GM23248 (cell line): Measurements from ENCODE around the gene MGAT5. TPM values are rescaled to one million over a fixed set of nuclear protein-coding genes. Genes with fewer than 3 reads are reported as not detected.
"Not testable (repeated sequence)": the region's sequence is repeated elsewhere in the genome, so short reads cannot be mapped to it uniquely, and the experiment has no call there.

Experiments
- DNase-seq: peaks from one replicate; pipeline ENCODE4 v3.0.0-alpha.2; 2015
- H2AFZ ChIP-seq: fragments of 200-600 bp; sonication (generic); 2 replicates; pipeline ENCODE4 v1.6.1; 2016; ENCODE audit warnings: antibody characterized with exemption
- H3F3A ChIP-seq: fragments of 200-600 bp; sonication (generic); 2 replicates; pipeline ENCODE4 v1.6.1; 2016; ENCODE audit warnings: mild to moderate bottlenecking, antibody characterized with exemption, mixed run types; ENCODE audit not compliant: insufficient read depth
- H3K27ac ChIP-seq: fragments of 200-600 bp; sonication (generic); 2 replicates; pipeline ENCODE4 v1.5.1; 2016; ENCODE audit warnings: mild to moderate bottlenecking
- H3K27me3 ChIP-seq: fragments of 200-600 bp; sonication (generic); replicated peaks from 2 replicates; pipeline ENCODE4 v1.6.1; 2016; ENCODE audit warnings: mild to moderate bottlenecking; ENCODE audit not compliant: insufficient read depth
- H3K36me3 ChIP-seq: fragments of 200-600 bp; sonication (generic); 2 replicates; pipeline ENCODE4 v1.6.1; 2016; ENCODE audit warnings: low read depth, mild to moderate bottlenecking
- H3K4me1 ChIP-seq: fragments of 200-600 bp; sonication (generic); 2 replicates; pipeline ENCODE4 v1.6.1; 2016; ENCODE audit warnings: mild to moderate bottlenecking; ENCODE audit not compliant: insufficient read depth
- H3K4me2 ChIP-seq: fragments of 200-600 bp; sonication (generic); one replicate; pipeline ENCODE4 v1.6.1; 2016; ENCODE audit warnings: mild to moderate bottlenecking; ENCODE audit not compliant: unreplicated experiment
- H3K4me3 ChIP-seq: fragments of 200-600 bp; sonication (generic); 2 replicates; pipeline ENCODE4 v1.5.1; 2016; ENCODE audit warnings: mild to moderate bottlenecking
- H3K79me2 ChIP-seq: fragments of 200-600 bp; sonication (generic); 2 replicates; pipeline ENCODE4 v1.6.1; 2016; ENCODE audit warnings: mild to moderate bottlenecking; ENCODE audit not compliant: insufficient read depth
- H3K9ac ChIP-seq: fragments of 200-600 bp; sonication (generic); 2 replicates; pipeline ENCODE4 v1.6.1; 2016; ENCODE audit warnings: mild to moderate bottlenecking
- H3K9me2 ChIP-seq: fragments of 200-600 bp; sonication (generic); 2 replicates; pipeline ENCODE4 v1.6.1; 2016; ENCODE audit warnings: mixed run types, mild to moderate bottlenecking, moderate library complexity; ENCODE audit not compliant: insufficient read depth
- H3K9me3 ChIP-seq: fragments of 200-600 bp; sonication (generic); one replicate; pipeline ENCODE4 v1.6.1; 2017; ENCODE audit warnings: low read depth
- H4K20me1 ChIP-seq: fragments of 200-600 bp; sonication (generic); 2 replicates; pipeline ENCODE4 v1.6.0; 2016; ENCODE audit not compliant: insufficient read depth
- EZH2 ChIP-seq: fragments of 200-600 bp; sonication (generic); IDR thresholded peaks from 2 replicates; pipeline ENCODE4 v1.6.1; 2018; ENCODE audit warnings: antibody characterized with exemption, mild to moderate bottlenecking; ENCODE audit not compliant: insufficient read depth, poor library complexity, severe bottlenecking
- EZH2phosphoT487 ChIP-seq: fragments of 200-600 bp; sonication (generic); IDR thresholded peaks from 2 replicates; pipeline ENCODE4 v1.6.1; 2018; ENCODE audit warnings: antibody characterized with exemption, moderate library complexity, mild to moderate bottlenecking, low read depth; ENCODE audit not compliant: insufficient read depth
- WGBS, 2 experiments: methylation state at CpG; one replicate each; pipeline ENCODE4 v1.1.6; 2015 to 2017; ENCODE audit warnings: low lambda C conversion rate in 2 of 2, low coverage in 1 of 2; ENCODE audit errors: missing lambda C conversion rate in 2 of 2; 5-methylcytosine and 5-hydroxymethylcytosine counted together
- in situ Hi-C: fragments of 300-500 bp; cut with MboI; formaldehyde crosslinking; loops from 2 replicates; pipeline ENCODE4 v1.15.0; 2020
- polyA plus RNA-seq: library from polyadenylated mRNA; unstranded; fragments of >200 nt; fragmentation: Nextera tagmentation; extraction: Ambion mirVana; gene quantifications from 2 replicates; pipeline ENCODE4 v1.2.1, GENCODE V29; 2016
- total RNA-seq: library from RNA; depleted of rRNA; stranded (reverse); fragments of >200 nt; shearing (Covaris generic); gene quantifications from 2 replicates; pipeline ENCODE4 v1.2.3, GENCODE V29; 2014

Gene MGAT5
- total and polyA plus RNA-seq, 2 experiments from 2014 or later: 1.8 to 15.9 TPM

GRCh38 chr2:134468776-134469175 lies 214.9 kb downstream of the MGAT5 start:
- in situ Hi-C loops: no loop called here
- no peak overlapping the region for H3K27ac ChIP-seq
- no peak overlapping the region for H2AFZ ChIP-seq
- no peak overlapping the region for H3K9ac ChIP-seq
- no peaks in the 10 kb centered on the region for H3K79me2 ChIP-seq
- H3K4me1 ChIP-seq: no peaks in the 10 kb centered on the region
- H3F3A ChIP-seq: no peaks in the 10 kb centered on the region
- no peaks in the 10 kb centered on the region for H3K9me3 ChIP-seq
- H3K27me3 ChIP-seq: peaks cover 16% of the 10 kb centered on the region; the same call in 1 of the 2 replicates
- no peaks in the 10 kb centered on the region for H3K9me2 ChIP-seq
- 59 to 65% methylated on average over 12 of the region's 12 CpGs for WGBS, 2 experiments
- no peak overlapping the region for H3K4me3 ChIP-seq
- no peaks in the 10 kb centered on the region for H3K36me3 ChIP-seq
- no peaks in the 10 kb centered on the region for H4K20me1 ChIP-seq
- no peak for DNase-seq
- H3K4me2 ChIP-seq: no peak overlapping the region
- TF ChIP-seq EZH2phosphoT487 (no peak), EZH2 (no peak)

- no peaks in the 10 kb centered on the region for H3K9me3 ChIP-seq
- H3K4me2 ChIP-seq: no peak overlapping the region
- whole genome bisulfite sequencing, 2 experiments: 72 to 74% methylated on average over 25 of the region's 25 CpGs
- H3K9ac ChIP-seq: no peak overlapping the region
- peaks cover 16% of the 10 kb centered on the region; the same call in 1 of the 2 replicates for H3K27me3 ChIP-seq
- DNase-seq: no peak
- no peaks in the 10 kb centered on the region for H3F3A ChIP-seq
- no peaks in the 10 kb centered on the region for H3K79me2 ChIP-seq
- H3K4me3 ChIP-seq: no peak overlapping the region
- in situ Hi-C loops: loop anchor here (10.0 kb wide), 1 partner anchor 425 kb away; no protein-coding TSS in a partner anchor
- H3K4me1 ChIP-seq: no peaks in the 10 kb centered on the region
- H4K20me1 ChIP-seq: no peaks in the 10 kb centered on the region
- no peak overlapping the region for H2AFZ ChIP-seq
- H3K9me2 ChIP-seq: no peaks in the 10 kb centered on the region
- H3K36me3 ChIP-seq: no peaks in the 10 kb centered on the region
- no peak overlapping the region for H3K27ac ChIP-seq
- TF ChIP-seq EZH2phosphoT487: no peak
- TF ChIP-seq EZH2: no peak
These were observed 215.7 kb downstream of the MGAT5 start for GRCh38 chr2:134469516-134470115.

- TF ChIP-seq EZH2 (no peak), EZH2phosphoT487 (no peak)
- no peaks in the 10 kb centered on the region for H3K36me3 ChIP-seq
These were observed 216.8 kb downstream of the MGAT5 start for GRCh38 chr2:134470561-134471168.

GRCh38 chr2:134476982-134477381 lies 223.1 kb downstream of the MGAT5 start:
- not testable (repeated sequence) for H3K9ac ChIP-seq, H3K79me2 ChIP-seq, H3K9me2 ChIP-seq, H4K20me1 ChIP-seq, H3K9me3 ChIP-seq, H3K36me3 ChIP-seq, H3K27me3 ChIP-seq, H3K4me1 ChIP-seq, H3F3A ChIP-seq, H3K4me2 ChIP-seq, H3K27ac ChIP-seq, DNase-seq, H3K4me3 ChIP-seq, H2AFZ ChIP-seq
- 47 to 52% methylated on average over 8 of the region's 8 CpGs for WGBS, 2 experiments
- in situ Hi-C loops: loop anchor here (10.0 kb wide), 1 partner anchor 418 kb away; no protein-coding TSS in a partner anchor

More at GRCh38 chr2:134470561-134471168, 216.8 kb downstream of the MGAT5 start:
- no peak overlapping the region for H3K9ac ChIP-seq
- no peaks in the 10 kb centered on the region for H3K9me3 ChIP-seq
- 54 to 61% methylated on average over 8 of the region's 8 CpGs for WGBS, 2 experiments
- H4K20me1 ChIP-seq: no peaks in the 10 kb centered on the region
- in situ Hi-C loops: loop anchor here (10.0 kb wide), 1 partner anchor 424 kb away; no protein-coding TSS in a partner anchor
- 0 out of 2 replicates have a peak, but pooled peaks cover 11% of the 10 kb centered on the region for H3K27me3 ChIP-seq
- no peak overlapping the region for H2AFZ ChIP-seq
- H3K4me2 ChIP-seq: no peak overlapping the region
- H3K79me2 ChIP-seq: no peaks in the 10 kb centered on the region
- no peak overlapping the region for H3K4me3 ChIP-seq
- H3K27ac ChIP-seq: no peak overlapping the region
- H3K9me2 ChIP-seq: no peaks in the 10 kb centered on the region
- H3K4me1 ChIP-seq: no peaks in the 10 kb centered on the region
- no peaks in the 10 kb centered on the region for H3F3A ChIP-seq
- DNase-seq: no peak
